Islet precursor cell (in vitro differentiated cells): Measurements from ENCODE around the gene CRLF1.
A peak's percentile ranks its signal among the peaks of the same experiment; 100 is the strongest.

ENCODE experiments used
- DNase-seq: peaks from one replicate; pipeline ENCODE4 v3.0.0-alpha.2; 2018

CRLF1 gene, protein sequence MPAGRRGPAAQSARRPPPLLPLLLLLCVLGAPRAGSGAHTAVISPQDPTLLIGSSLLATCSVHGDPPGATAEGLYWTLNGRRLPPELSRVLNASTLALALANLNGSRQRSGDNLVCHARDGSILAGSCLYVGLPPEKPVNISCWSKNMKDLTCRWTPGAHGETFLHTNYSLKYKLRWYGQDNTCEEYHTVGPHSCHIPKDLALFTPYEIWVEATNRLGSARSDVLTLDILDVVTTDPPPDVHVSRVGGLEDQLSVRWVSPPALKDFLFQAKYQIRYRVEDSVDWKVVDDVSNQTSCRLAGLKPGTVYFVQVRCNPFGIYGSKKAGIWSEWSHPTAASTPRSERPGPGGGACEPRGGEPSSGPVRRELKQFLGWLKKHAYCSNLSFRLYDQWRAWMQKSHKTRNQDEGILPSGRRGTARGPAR

DNA sequence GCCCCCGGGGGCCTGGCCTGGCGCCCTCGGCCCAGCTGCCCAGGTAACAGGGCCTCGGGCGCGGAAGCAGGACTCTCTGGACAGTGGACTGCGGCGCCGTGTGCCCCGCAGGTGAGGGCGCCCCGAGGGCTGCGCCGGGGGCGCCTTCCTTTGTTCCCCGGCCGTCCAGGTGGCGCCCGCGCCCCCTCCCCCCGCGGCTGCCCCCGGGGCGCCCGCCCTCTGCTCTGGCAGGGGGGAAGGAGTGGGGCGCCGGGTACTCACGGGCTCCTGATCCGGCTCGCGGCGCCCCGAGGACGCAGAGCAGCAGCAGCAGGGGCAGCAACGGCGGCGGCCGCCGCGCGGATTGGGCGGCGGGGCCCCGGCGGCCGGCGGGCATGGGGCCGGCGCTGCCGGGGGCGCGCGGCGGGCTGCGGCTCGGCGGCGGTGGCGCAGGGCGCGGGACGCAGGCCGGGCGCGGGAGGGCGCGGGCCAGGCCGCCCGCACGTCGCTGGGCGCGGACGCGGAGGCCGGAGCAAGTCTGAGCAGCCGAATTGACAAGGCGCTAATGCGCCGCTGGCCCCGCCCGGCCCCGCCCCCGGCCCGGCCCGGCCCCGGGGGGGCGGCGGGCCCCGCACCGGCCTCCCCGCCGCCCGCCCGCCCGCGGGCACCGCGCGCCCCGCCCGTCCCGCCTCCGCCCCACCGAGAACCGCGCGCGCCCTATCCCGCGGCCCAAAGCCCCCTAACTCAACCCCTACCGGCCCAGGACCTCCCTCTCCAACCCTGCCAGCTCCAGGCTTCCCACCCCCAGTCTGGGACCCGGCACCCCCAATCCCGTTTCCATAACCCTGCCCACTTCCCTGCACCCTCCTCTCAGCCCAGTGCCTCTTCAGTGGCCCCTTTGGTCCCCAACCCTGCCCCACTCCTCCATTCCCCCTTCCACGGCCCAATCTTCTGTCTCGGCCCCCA lies at the start of gene CRLF1:
CRLF1 (minus strand) TSS at position 519 of the 945 bp plus-strand sequence; CDS start at position 376, 143 bp downstream.
- no peak for DNase-seq

DNA sequence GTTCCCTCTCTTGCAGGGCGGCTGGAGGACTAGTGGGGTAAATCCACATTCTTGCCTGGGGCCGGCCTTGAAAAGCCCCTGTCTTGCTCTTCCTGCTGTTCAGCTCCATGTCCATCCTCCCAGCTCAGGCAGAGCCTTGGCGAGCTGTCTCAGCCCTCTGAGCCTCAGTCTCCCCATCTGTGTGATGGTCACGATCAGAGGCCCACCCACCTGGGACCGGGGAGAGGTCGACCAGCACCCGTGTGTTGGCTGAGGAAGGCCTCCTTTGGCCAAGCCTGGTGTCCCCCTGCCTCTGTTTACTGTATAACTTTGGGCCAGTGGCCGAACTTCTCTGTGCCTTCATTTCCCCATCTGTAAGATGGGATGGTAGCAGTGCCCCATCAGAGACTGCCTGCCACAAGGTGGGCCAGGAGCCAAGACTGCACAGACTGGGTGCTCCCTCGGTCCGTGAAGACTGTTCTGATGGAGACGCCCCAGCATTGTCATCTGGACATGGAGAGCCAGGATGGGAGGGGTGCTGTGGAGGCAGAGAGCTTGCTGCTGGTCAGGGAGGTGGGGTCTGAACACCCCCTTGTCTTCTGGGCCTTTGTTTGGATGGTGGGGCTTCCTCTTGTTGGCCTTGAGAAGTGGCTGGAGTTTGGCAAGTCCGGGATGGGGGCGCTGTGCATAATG lies 48.7 kb upstream of the CRLF1 start:
- DNase-seq, result peak; percentile 45

DNA sequence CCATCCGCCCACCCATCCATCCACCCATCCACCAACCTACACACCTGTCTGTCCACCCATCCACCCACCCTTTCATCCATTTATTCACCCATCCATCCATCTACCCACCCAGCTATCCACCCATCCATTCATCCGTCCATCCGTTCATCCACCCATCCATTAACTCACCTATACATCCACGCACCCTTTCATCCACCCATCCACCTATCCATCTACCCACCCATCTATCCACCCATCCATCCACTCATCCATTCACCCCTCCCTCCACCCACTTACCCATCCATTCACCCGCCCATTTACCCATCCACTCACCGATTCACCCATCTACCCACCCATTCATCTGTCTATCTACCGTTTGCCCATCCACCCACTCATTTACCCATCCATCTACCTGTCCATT lies 47.9 kb upstream of the CRLF1 start:
- no peak for DNase-seq

DNA sequence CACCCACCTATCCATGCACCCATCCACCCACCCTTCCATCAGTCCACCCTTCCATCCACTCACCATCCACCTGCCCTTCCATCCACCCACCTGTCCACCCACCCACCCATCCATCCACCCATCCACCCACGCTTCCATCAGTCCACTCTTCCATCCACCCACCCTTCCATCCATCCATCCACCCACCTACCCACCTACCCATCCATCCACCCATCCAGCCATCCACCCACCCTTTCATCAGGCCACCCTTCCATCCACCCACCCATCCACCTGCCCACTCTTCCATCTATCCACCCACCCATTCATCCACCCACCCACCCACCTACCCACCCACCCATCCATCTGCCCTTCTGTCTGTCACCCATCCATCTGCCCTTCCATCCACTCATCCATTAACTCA lies 47.3 kb upstream of the CRLF1 start:
- DNase-seq, result no peak

DNA sequence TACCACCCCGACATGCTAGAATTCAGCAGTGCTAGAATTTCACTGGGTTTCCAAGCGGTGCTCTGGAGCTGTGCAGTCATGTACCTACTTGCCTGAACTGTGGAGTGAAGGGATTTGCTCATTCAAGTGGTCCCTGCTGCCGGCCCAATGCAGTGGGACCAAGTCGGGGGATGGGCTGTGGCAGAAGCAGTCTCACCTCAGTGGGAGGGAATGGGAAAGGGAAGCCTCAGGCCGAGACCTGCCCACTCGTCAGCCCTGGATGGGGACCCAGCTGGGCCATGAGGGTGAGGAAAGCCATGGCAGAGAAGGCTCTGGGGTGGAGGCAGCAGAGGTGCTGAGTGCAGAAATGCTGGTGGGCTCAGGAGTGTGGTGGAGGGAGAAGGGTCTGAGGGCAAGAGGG lies 45.1 kb upstream of the CRLF1 start:
- peak; percentile 46 for DNase-seq

DNA sequence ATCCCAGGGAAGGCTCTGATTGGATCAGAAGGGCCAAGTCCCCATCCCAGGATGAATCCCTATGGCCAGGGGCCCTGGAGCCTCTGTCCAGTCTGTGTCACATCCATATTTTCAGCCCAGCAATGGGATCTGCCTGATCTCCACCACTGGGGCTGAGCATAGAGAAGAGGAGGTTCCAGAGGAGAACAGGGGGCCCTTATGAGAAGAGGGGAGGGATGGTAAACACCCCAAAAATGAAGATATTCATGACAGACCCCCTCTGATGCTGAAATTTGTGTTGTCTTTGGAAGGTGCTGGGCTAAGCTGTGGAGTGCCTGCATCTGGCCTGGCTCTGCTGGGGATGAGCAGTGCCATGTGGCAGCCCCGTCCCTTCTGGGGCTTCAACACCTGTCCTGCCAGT lies 44.7 kb upstream of the CRLF1 start:
- no peak for DNase-seq

DNA sequence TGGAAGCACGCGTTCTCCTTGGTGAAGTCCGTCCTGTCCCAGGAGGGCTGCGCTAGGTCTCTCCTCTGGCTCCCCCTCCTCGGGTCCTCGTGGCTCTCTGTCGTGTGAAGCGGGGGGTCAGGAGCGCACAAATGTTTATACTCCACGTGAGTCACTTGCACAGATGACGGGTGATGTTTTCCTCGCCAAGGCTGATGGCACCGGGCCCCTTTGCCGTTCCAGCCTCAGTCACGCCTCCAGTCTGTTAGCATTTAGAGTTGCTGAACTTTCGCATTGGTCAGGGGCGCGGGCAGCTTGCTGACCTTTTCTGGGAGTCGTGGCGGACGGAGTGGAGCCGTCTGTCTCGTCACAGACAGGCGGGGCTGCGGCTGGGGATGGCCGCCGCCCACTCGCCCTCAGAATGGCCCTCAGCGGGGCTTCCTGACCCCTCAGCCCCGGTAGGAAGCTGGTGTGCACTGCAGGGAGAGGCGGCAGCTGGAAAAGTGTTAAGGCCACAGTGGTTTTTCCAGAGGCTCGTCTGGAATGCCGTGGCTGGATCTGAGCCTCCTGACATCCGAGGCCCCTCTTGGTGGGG lies 44.0 kb upstream of the CRLF1 start:
- DNase-seq, result peak; percentile 56

DNA sequence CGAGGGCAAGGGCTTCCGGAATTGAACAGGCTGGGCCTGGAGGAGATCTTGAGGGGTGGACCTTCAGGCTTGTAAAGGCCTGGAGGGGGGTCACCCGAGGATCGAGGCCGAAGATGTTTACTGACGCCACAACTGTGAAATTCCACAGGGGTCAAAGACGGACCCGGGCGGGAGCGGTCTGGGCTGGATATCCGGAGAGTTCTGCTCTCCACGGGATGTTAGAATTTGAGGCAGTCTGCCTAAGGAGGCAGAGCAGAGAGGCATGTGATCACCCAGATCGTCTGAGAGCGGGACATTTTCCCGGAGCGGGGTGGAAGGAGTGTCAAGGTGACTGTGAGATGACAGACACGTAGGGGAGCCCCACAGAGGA lies 43.4 kb upstream of the CRLF1 start:
- peak; percentile 52 for DNase-seq

DNA sequence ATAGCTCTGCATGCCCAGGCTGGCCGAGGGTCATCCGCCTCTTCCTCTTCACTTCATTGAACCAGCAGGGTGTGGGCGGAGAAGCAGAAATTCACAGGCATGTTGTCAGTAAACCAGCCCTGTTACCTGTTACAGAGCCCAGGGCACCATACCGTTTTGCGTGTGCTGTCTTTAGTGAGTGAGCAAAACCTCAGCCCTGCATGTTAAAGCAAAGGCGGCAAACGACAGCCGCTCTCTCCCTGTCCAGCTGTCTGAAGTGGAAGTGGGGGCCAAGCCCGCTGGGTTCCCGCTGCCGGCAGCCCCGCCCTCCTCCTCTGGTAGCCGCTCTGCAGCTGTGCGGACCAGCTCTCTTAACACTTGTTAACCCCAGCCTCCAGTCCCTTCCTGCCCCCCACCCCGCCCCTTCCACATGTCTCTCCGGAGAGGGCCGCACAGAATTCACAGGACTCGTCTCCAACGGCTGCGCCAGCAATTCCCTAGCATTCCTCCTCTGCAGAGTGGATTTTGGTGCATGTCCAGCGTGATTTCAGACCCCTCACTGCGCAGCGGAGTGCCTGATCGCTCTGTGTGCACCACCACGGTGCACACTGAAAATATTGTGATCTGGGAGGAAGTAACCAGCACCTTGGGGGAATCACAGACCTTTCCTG lies 42.9 kb upstream of the CRLF1 start:
- peak; percentile 71 for DNase-seq

DNA sequence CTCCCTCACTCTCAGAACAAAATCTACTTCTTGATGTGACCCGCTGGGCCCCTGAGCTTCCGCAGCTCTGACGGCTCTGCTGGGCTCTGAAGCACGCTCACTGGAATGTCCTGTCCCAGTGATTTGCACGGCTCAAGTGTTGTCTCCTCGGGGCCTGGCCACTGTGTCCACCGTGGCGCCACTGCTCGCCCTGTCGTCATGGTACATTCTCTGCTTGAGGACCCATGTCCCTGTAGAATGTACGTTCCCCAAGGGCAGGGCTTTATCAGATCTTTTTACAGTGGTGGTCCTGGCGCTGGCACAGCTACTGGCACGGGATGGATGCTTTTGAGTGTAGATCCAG lies 42.3 kb upstream of the CRLF1 start:
- DNase-seq, result peak; percentile 54

DNA sequence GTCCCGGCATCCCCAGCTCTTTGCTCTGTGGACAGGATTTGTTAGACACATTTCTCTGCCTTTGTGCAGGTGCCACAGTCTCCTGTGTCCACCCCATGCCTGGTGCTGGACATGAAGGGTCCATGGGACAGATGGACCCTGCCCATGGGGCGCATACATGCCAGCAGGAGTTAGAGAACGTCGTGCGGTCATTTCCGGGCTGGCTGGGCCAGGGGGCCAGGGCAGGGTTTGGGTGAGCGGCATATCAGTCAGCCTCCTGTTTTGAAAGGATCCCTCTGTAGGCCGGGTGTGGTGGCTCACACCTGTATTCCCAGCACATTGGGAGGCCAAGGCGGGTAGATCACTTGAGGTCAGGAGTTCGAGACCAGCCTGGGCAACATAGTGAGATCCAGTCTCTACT lies 41.2 kb upstream of the CRLF1 start:
- DNase-seq, result no peak

DNA sequence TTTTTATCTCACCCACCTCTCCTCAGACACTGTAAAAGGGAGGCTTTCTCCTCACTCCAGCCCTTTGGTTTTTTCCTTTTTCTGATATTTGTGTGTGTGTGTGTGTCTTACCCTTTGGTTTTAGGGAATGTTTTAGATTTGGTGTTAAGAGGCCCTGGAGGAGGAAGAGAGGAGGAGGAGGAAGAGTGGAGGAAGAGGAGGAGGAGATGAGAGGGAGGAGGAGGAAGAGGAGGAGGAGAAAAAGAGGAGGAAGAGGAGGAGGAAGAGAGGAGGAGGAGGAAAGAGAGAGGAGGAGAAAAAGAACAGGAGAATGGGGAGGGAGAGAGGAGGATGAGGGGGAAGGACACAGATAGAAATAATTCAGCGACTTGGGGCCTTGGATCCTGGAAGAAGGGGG lies 40.8 kb upstream of the CRLF1 start:
- no peak for DNase-seq

DNA sequence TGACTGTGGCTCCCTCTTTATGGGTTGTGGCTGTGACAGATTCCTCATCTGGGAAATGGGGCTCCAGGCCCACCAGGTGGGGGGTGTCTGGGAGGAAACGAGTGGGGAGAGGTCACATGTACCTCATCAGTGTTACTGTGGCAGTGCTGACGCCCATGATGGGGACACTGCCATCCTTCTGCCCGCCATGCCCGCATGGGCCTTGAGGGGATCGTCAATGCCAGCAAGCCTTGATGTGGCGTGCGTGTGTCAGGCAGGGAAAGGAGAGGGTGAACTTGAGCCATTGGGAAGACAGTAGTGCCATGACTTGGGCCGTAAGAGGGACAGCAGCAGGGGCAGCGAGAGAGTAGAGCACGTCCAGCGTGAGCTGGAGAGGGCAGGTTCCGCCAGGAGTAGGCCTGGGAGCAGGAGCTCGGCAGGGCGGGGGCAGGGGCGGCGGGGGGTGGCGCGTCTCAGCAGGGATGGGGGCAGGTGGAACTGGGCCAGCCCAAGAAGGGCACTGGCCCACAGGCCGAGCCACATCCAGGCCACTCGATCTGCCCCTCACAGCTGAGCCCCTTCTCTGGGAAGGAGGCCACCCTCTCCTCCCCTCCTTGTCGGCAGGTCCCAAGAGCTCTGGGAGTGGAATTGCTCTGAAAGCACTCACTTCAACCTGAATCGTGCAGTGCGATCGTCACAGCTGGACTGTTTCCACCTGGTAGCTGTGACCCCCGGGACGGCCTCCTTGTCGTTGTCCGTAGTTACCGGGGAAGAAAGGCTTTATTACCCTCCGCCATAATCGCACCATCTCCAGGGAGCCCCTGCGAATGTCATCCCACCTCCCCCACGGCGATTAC lies 40.2 kb upstream of the CRLF1 start:
- no peak for DNase-seq

DNA sequence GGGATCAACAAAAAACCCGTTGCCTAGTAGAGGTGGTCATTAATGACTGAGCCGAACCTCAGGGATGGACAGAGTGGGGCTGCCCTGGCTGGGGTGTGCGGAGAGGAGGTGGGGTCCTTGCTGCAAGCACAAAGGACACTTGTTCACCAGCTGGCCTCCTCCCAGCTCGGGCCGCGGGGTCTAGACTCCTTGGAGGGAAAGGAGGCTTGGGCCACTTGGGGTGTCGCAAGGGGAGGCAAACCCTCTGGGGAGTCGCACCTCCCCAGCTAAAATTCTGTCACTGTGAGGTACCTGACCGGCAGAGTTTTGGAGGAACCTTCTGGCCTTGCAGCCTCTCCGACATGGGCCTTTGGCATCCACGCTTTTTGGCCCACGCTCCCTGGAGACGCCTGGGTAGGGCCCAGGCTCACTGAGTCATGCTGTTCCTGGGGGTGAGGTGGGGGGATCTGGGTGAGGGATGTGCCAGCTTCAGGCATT lies 38.5 kb upstream of the CRLF1 start:
- peak; percentile 48 for DNase-seq

DNA sequence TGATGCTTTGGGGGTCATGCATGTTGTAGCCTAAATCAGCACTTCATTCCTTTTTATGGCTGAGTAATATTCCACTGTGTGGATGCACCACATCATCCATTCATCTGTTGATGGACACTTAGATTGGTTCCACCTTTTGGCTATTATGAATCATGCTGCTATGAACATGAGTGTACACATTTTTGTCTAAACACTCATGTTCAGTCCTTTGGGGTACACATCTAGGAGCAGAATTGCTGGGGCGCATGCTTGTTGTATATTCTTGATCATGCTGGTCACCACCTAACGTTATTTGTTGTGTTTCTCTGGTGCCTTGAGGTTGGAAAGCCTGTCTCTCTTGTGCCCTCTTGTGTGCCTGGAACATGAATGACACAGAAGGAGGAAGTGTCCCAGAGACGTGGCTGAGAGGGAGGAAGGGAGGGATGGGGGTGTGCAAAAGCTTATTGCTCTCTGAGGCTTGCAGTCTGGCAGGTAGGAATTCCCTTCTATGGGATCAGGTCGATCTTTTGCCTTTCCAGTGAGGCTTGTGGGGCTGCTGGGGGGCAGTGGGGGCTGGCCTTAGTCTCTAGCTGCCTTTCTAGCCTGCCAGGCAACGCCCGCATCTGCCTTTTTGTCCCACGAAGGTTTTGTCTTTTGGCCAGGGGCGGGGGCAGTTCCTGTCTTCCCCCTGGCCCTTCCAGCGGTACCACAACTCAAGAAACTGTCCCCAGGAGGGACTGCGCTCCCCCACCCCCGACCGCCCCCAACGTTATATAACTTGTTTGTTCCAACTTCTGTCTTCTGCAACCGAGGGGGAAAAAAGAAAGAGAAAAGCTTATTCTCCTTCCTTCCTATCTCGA lies 37.8 kb upstream of the CRLF1 start:
- DNase-seq, result peak; percentile 61

DNA sequence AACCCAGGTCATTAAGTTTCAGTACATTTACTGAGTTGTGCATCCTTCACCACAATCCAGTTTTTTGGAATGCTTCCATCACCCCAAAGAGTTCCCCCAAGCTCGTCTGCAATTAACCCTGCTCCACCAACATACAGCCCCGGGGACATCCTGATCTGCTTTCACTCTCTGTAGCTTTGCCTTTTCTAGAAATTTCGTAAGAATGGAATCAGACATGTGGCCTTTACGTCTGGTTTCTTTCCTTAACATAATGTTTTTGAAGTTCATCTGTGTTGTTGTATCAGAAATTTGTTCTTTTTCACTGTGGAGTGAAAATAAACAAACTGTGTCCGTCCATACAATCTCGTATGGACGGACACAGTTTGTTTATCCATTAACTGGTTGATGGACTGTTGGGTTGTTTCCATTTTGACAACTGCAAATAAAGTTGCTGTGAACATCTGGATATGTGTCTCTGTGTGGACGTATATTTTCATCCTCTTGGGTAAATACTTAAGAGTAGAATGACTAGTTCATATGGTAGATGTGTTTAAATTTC lies 33.2 kb upstream of the CRLF1 start:
- DNase-seq, result no peak

DNA sequence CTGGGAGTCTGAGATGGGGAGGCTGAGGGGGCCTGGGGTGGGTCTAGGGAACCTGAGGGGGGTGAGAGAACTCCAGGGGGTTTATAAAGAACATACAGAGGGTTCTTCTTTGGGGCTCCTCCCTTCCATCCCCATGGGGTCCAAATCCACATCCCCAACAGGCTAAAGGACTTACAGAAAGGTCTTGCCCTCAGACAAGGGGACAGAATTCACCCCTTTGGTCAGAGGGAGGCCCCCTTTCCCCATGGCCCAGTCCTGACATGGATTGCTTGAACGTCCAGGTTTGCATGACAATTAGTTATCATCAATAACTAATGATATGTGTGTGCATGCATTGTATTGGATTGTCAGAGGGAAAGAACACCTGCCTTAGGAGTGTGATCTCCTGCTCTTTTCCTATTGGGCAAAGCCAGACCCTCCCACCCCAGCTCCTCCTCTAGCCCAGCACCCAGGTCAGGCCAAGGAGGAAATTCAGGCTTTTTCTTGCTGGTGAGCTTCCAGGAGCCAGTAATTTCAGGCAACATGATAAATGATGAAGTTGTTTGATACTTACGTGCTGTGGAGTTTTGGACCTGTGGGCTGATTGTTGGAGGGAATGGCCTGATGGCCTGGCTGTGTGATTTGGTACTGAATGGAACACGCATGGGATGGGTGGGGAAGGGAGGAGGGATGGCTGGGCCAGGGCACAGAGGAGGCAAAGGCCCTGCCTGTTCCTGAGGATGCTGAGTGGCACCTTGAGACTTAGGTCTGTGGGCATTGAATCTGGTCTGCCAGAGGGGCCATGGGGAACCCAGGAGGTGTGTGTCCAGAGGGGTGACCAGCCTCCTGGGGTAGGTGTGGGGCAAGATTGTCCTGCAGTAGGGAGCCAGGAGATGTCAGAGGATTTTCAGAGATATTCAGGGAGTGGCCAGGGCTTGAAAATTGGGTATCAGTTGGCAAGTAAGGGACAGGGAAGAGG lies 31.4 kb upstream of the CRLF1 start:
- no peak for DNase-seq

DNA sequence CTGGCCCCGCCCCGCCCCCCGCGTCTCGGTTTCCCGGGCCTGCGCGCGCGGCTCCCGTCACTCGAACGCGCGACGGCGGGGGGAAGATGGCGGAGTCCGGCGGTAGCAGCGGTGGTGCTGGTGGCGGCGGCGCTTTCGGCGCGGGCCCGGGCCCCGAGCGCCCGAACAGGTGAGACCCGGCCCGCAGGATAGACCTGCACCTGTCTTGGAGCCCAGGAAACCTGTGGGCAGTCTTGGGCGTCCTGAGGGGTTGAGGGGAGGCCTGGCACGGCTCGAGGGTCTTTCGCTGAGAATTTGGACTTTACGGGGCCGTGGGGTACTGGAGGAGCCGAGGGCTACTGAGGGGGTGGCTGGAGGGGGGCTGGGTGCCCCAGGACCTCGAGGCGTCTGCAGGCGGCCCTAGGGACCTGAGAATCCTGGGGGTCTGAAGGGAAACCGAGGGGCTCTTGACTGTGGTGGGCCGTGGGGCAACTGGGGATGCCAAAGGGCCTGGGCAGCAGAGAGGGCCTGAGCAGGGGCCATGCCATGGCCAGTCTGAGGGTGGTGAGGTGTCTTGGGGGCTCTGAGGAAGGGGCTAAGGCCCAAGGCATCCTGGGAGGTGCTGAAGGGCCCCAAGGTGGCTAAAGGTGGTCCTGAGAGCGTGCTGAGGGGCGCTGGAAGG lies 30.5 kb upstream of the CRLF1 start, which contains the start of gene KLHL26:
KLHL26 (plus strand) TSS at position 60 of the 661 bp plus-strand sequence; CDS start at position 87, 27 bp downstream.
- no peak for DNase-seq
